Endothelial cell of umbilical vein (primary cell): ENCODE results near the gene COL4A2. TPM values are rescaled to one million over a fixed set of nuclear protein-coding genes. Genes with fewer than 3 reads are reported as not detected.

Experiments used
- BruUV-seq: library from RNA; stranded (reverse); fragments of 400-500 nt; replicated peaks from 2 replicates; lab custom pipeline; 2021; lab: Mats Ljungman, UMichigan
- CTCF ChIA-PET: fragments of 300-600, 350-600 bp; sonication (Branson Sonifier 250); formaldehyde crosslinking; loops from one replicate; lab custom pipeline; 2021; ENCODE audit warnings: antibody characterized with exemption, inconsistent platforms; lab: Charles Lee
- POLR2A ChIA-PET: fragments of 300-600, 350-600 bp; sonication (Branson Sonifier 250); formaldehyde crosslinking; loops from one replicate; lab custom pipeline; 2021; ENCODE audit warnings: antibody characterized with exemption, inconsistent platforms; lab: Charles Lee
- DNase-seq: peaks from one replicate; pipeline ENCODE4 v3.0.0-alpha.2; 2011; ENCODE audit warnings: low read depth, low spot score
- FAIRE-seq: peaks from 2 replicates; lab custom pipeline; 2011; peaks lifted over from hg19 to GRCh38; lab: Jason Lieb, UNC
- H2AFZ ChIP-seq: 2 replicates; pipeline ENCODE4 v1.6.0; 2012; ENCODE audit warnings: low read depth, low read length, control low read depth, inconsistent platforms
- H3K27ac ChIP-seq: 2 replicates; pipeline ENCODE4 v1.5.1; 2011; ENCODE audit warnings: low read depth, mild to moderate bottlenecking, control low read depth, low read length, moderate library complexity; ENCODE audit not compliant: insufficient read depth
- H3K27me3 ChIP-seq, 2 experiments: 2 replicates each; pipeline versions ENCODE4 v1.6.0 to v1.6.1; 2011; ENCODE audit warnings: low read length in 2 of 2, mixed read lengths in 1 of 2; ENCODE audit not compliant: control insufficient read depth in 2 of 2, insufficient read depth in 2 of 2
- H3K36me3 ChIP-seq, 2 experiments: 2 replicates in 1 of 2; 3 replicates in 1 of 2; pipeline ENCODE4 v1.5.1; 2011; ENCODE audit warnings: low read length in 2 of 2, mild to moderate bottlenecking in 1 of 2, moderate library complexity in 1 of 2; ENCODE audit not compliant: control insufficient read depth in 2 of 2, insufficient read depth in 2 of 2; ENCODE audit errors: extremely low read depth in 1 of 2
- H3K4me1 ChIP-seq: 3 replicates; pipeline ENCODE4 v1.5.1; 2011; ENCODE audit warnings: mild to moderate bottlenecking, low read length; ENCODE audit not compliant: control insufficient read depth, insufficient read depth; ENCODE audit errors: extremely low read depth
- H3K4me2 ChIP-seq: 2 replicates; pipeline ENCODE4 v1.6.1; 2011; ENCODE audit warnings: low read length, control low read depth, mixed read lengths; ENCODE audit not compliant: insufficient read depth
- H3K4me3 ChIP-seq, 3 experiments: fragments of 200-600 bp in 1 of 3; sonication (generic), shearing (Covaris generic) in 1 of 3; replicated peaks in 1 of 3; 2 replicates each; pipeline ENCODE4 v1.5.1; 2011 to 2016; ENCODE audit warnings: control low read depth in 3 of 3, low read length in 3 of 3, mild to moderate bottlenecking in 2 of 3, inconsistent platforms in 1 of 3, low read depth in 1 of 3, moderate library complexity in 1 of 3; ENCODE audit not compliant: insufficient read depth in 1 of 3
- H3K79me2 ChIP-seq: 2 replicates; pipeline ENCODE4 v1.6.0; 2012; ENCODE audit warnings: low read length, inconsistent platforms; ENCODE audit not compliant: control insufficient read depth, insufficient read depth
- H3K9ac ChIP-seq: replicated peaks from 2 replicates; pipeline ENCODE3; 2011; ENCODE audit warnings: low read length, control low read depth; ENCODE audit not compliant: insufficient read depth; ENCODE audit errors: extremely low read depth
- H3K9me1 ChIP-seq: replicated peaks from 3 replicates; pipeline ENCODE4 v1.6.0; 2011; ENCODE audit warnings: mild to moderate bottlenecking, low read length; ENCODE audit not compliant: control insufficient read depth, insufficient read depth; ENCODE audit errors: extremely low read depth
- H3K9me3 ChIP-seq: replicated peaks from 2 replicates; pipeline ENCODE4 v1.5.1; 2012; ENCODE audit warnings: low read length, inconsistent platforms; ENCODE audit not compliant: control insufficient read depth, insufficient read depth
- H4K20me1 ChIP-seq: replicated peaks from 2 replicates; pipeline ENCODE3; 2011; ENCODE audit warnings: mild to moderate bottlenecking, low read length; ENCODE audit not compliant: control insufficient read depth, insufficient read depth; ENCODE audit errors: extremely low read depth
- EZH2 ChIP-seq: IDR thresholded peaks from 2 replicates; pipeline ENCODE4 v1.6.1; 2012; ENCODE audit warnings: borderline replicate concordance, low read depth, mild to moderate bottlenecking, moderate library complexity, low read length, inconsistent platforms; ENCODE audit not compliant: severe bottlenecking
- FOS ChIP-seq: IDR thresholded peaks from 2 replicates; pipeline ENCODE4 v1.6.1; 2011; ENCODE audit warnings: mild to moderate bottlenecking, low read length, moderate library complexity, borderline replicate concordance; ENCODE audit not compliant: insufficient read depth
- GATA2 ChIP-seq: IDR thresholded peaks from 2 replicates; pipeline ENCODE4 v1.7.0; 2011; ENCODE audit warnings: low read depth, mild to moderate bottlenecking, moderate library complexity, mixed read lengths, low read length; ENCODE audit not compliant: insufficient read length, insufficient read depth
- JUN ChIP-seq: IDR thresholded peaks from 2 replicates; pipeline ENCODE4 v1.6.1; 2011; ENCODE audit warnings: borderline replicate concordance, low read depth; ENCODE audit not compliant: insufficient read length, insufficient read depth
- MAX ChIP-seq: IDR thresholded peaks from 2 replicates; pipeline ENCODE4 v1.6.1; 2011; ENCODE audit not compliant: insufficient read depth, insufficient read length
- MYC ChIP-seq: IDR thresholded peaks from one replicate; pipeline ENCODE4 v1.6.1; 2011; ENCODE audit warnings: mild to moderate bottlenecking, low read depth, low read length
- POLR2A ChIP-seq: IDR thresholded peaks from 2 replicates; pipeline ENCODE4 v1.6.1; 2012; ENCODE audit warnings: low read depth, mild to moderate bottlenecking, control low read depth, low read length
- POLR2AphosphoS5 ChIP-seq: IDR thresholded peaks from 2 replicates; pipeline ENCODE4 v1.6.1; 2012; ENCODE audit warnings: low read depth, mild to moderate bottlenecking, control low read depth, low read length, moderate library complexity; ENCODE audit not compliant: insufficient read depth
- dilution Hi-C: fragments of 300-500 bp; cut with MboI; formaldehyde crosslinking; loops from one replicate; pipeline ENCODE4 v1.15.0; 2019; ENCODE audit warnings: low sequenced_read_pairs; ENCODE audit not compliant: extremely low pct_ligation_motif_present
- intact Hi-C: fragments of 100-400 bp; cut with micrococcal nuclease; formaldehyde crosslinking; loops from one replicate; pipeline ENCODE4 v1.10.0; 2022
- polyA plus RNA-seq, 4 experiments: library from polyadenylated mRNA; depleted of rRNA in 3 of 4; stranded (reverse) in 3 of 4; unstranded in 1 of 4; fragments of >200 nt; gene quantifications; 2 replicates each; pipeline versions ENCODE4 v1.2.1 to v1.2.3, GENCODE V29; 2011 to 2012; ENCODE audit warnings: missing spikeins in 1 of 4
- total RNA-seq: library from RNA; stranded (reverse); gene quantifications from 2 replicates; pipeline ENCODE4 v1.2.3, GENCODE V29; 2021
- TF ChIP-seq, protein P1 (sequence below), 2 donors: IDR thresholded peaks; 1 replicate in 1 of 2; 2 replicates in 1 of 2; pipeline ENCODE4 v1.5.1; 2011; ENCODE audit warnings: low read length in 2 of 2, mild to moderate bottlenecking in 2 of 2, moderate library complexity in 2 of 2, control low read depth in 1 of 2, inconsistent platforms in 1 of 2, low read depth in 1 of 2; ENCODE audit not compliant: insufficient read depth in 1 of 2; ENCODE audit errors: extremely low read depth in 1 of 2

Gene COL4A2
- total and polyA plus RNA-seq, 2 donors (not counting 3 experiments of a cell fraction or from before 2014, with no cell fraction given) = 792 to 940 TPM

DNA sequence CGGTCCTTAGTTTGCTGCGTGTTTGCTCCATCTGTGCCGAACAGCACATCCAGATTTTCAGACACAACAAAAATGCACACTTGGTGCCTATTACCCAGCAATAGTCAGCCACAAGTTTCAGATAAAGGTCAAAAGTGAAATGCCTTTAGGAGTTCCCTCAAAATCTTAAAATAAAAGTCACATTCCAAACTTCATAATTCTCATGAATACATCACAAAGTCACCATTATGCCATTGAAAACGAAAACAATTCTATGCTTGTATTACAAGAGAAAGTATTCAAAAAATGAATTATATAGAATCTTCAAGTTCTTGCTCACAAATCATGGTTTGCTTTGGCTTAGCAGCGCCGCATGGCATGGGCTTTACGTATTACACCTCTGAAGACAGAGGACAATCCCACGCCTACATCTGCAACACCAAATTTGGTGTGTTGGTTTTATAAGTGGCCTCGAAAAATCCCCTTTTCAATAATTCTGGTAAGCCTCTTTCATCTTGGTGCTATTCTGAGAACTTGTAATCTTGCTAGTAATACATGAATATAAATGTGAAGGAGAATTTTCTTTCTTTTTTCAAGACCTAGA, 26.8 kb upstream of the COL4A2 start:
- CTCF ChIA-PET = no interaction called here
- DNase-seq (no peak), FAIRE-seq (no peak)
- peaks cover 3% of the 10 kb centered on the region in 2 experiments for H3K36me3 ChIP-seq
- no peak overlapping the region for H3K4me3 ChIP-seq
- peaks cover 6% of the 10 kb centered on the region for H4K20me1 ChIP-seq
- H3K4me2 ChIP-seq = no peak overlapping the region
- H3K27ac ChIP-seq = no peak overlapping the region
- TF ChIP-seq FOS = no peak
- TF ChIP-seq JUN = no peak
- TF ChIP-seq, protein P1, sequence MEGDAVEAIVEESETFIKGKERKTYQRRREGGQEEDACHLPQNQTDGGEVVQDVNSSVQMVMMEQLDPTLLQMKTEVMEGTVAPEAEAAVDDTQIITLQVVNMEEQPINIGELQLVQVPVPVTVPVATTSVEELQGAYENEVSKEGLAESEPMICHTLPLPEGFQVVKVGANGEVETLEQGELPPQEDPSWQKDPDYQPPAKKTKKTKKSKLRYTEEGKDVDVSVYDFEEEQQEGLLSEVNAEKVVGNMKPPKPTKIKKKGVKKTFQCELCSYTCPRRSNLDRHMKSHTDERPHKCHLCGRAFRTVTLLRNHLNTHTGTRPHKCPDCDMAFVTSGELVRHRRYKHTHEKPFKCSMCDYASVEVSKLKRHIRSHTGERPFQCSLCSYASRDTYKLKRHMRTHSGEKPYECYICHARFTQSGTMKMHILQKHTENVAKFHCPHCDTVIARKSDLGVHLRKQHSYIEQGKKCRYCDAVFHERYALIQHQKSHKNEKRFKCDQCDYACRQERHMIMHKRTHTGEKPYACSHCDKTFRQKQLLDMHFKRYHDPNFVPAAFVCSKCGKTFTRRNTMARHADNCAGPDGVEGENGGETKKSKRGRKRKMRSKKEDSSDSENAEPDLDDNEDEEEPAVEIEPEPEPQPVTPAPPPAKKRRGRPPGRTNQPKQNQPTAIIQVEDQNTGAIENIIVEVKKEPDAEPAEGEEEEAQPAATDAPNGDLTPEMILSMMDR (IDR thresholded peaks at IDR 0.05; ENCODE audit: extremely low read depth in 1 of 2, insufficient read depth in 1 of 2, low read depth in 1 of 2, low read length in 2 of 2) = no peak
- TF ChIP-seq MAX = no peak
- no peak for TF ChIP-seq POLR2A
- no peak for TF ChIP-seq POLR2AphosphoS5
- TF ChIP-seq GATA2 = no peak
- TF ChIP-seq MYC = no peak
- TF ChIP-seq EZH2 = no peak
- peaks cover 3% of the 10 kb centered on the region for H3K9me1 ChIP-seq
- H3K9ac ChIP-seq = no peak overlapping the region
- H2AFZ ChIP-seq = no peak overlapping the region
- intact Hi-C loops (no loop called here), dilution Hi-C loops (no loop called here)
- POLR2A ChIA-PET = no interaction called here
- H3K79me2 ChIP-seq = peaks cover 46% of the 10 kb centered on the region
- H3K27me3 ChIP-seq = no peaks in the 10 kb centered on the region
- no peaks in the 10 kb centered on the region for H3K9me3 ChIP-seq
- no peaks in the 10 kb centered on the region for H3K4me1 ChIP-seq
- no TSS peak for BruUV-seq
